H1 (cell line): Measurements from ENCODE around the gene LRRC8D. TPM values are rescaled to one million over a fixed set of nuclear protein-coding genes. Genes with fewer than 3 reads are reported as not detected.

Experiments
- RAD21 ChIP-seq, 2 experiments: IDR thresholded peaks in 1 of 2; conservative IDR thresholded peaks in 1 of 2; 2 replicates each; pipeline ENCODE4 v1.6.1; 2011; ENCODE audit warnings: low read depth in 2 of 2, low read length in 2 of 2, improper control_type of control experiment in 1 of 2, inconsistent platforms in 1 of 2, mild to moderate bottlenecking in 1 of 2, moderate library complexity in 1 of 2
- polyA plus RNA-seq, 7 experiments: library from polyadenylated mRNA; depleted of rRNA in 3 of 7; stranded (reverse) in 5 of 7; unstranded in 2 of 7; fragments of >200 nt in 5 of 7; fragments of 200-250 nt in 2 of 7; gene quantifications; 1 replicate in 5 of 7; 2 replicates in 1 of 7; 4 replicates in 1 of 7; pipeline versions ENCODE4 v1.2.1 to v1.2.3, GENCODE V29; 2011 to 2013; ENCODE audit warnings: missing spikeins in 2 of 7, mixed read lengths in 2 of 7
- total RNA-seq: library from RNA; stranded (reverse); fragmentation: NEBNext Ultra II Directional; extraction: Animal tissue kit (Norgen Biotek cat#: 25700); gene quantifications from 2 replicates; pipeline ENCODE4 v1.2.1, GENCODE V29; 2021

LRRC8D gene
- total and polyA plus RNA-seq, 2 of the 8 experiments (the other 6 are each of a cell fraction or from before 2014, with no cell fraction given) = 42.0 to 58.5 TPM

GRCh38 chr1:89974256-89974655, 153.4 kb downstream of the LRRC8D start (continued):
- no peak for TF ChIP-seq RAD21 (IDR thresholded peaks at IDR 0.05 in 1 of 2, conservative IDR thresholded peaks at IDR 0.05 in 1 of 2; ENCODE audit: low read depth in 2 of 2, low read length in 2 of 2)
